ENCODE measurements around the gene CEMIP2.

CEMIP2 gene

DNA sequence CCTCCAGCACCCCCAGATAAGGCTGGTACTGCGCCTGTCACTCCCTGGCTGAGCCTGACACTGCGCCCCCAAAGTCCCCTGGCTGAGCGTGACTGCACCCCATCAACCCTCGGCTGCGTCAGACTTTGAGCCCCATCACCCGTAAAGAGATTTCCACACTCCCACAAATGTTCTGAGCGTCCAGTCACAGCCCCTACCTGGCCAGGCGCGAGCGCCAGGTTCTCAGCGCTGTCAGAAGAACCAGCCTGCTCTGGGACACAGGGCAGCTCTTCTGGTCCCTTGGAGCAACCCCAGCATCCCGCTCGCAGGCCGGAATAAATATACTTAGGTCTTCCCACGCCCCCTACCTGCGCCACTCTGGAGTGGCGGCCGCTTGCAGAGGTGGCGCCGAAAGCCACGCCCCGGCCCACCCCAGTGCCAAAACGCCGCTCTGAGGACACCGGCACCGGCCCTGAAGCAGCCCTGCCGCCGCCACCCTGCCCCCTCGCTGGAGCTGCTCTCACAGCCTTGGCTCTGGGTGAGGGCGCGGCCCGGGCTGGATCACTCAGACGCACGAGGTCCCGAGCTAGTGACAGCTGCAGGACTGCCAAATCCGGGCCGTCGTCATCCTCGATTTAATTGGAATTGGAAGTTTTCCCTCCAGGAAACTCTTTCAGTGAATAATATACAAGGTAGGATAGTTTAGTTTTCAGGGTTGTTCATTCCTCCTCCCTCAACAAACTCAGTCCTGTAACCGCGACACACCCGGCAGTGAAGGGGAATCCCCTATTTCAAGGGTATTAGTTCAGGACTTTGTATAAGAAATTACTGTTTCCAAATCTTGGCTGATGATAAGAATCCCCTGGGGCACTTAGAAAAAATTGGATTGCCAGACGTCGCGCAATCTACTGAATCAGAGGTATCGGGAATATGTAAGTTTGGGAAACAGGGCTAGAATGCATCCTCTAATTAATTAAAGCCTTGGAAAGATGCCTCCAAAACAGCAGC lies 1.2 kb upstream of the CEMIP2 start:
- DNase-seq (ENCODE audit: low spot score), result peak; percentile 59

GRCh38 chr9:71767776-71768321 lies 464 bp downstream of the CEMIP2 start:
- no peak for DNase-seq (ENCODE audit: low spot score)

- no peak for DNase-seq (ENCODE audit: low spot score)
Measured at GRCh38 chr9:71767163-71767775, 1.0 kb downstream of the CEMIP2 start.

GRCh38 chr9:71766663-71767062 lies 1.6 kb downstream of the CEMIP2 start:
- no peak for DNase-seq (ENCODE audit: low spot score)

GRCh38 chr9:71765693-71766092 lies 2.6 kb downstream of the CEMIP2 start:
- no peak for DNase-seq (ENCODE audit: low spot score)

GRCh38 chr9:71764891-71765290 lies 3.4 kb downstream of the CEMIP2 start:
- no peak for DNase-seq (ENCODE audit: low spot score)

DNA sequence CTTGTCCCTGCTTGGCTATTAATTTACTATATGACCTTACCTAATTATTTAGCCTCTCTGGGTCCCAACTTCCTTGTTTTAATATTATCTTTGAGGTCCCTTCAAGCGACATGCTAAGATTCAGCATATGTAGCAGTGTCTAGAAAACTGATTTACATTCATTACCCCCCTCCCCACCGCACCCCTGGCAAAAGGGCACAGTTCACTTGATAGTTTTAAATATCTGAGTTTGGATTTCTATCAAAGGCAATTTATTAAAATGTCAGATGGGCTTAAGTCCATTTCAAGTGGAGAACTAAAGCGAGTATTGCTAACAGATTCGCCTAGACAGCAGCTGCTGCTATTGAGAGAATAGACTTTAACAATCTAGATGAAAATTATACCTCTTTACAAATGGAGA lies 3.9 kb downstream of the CEMIP2 start:
- DNase-seq (ENCODE audit: low spot score), result no peak

- DNase-seq (ENCODE audit: low spot score), result no peak
Measured at GRCh38 chr9:71763832-71764231, 4.5 kb downstream of the CEMIP2 start.

- DNase-seq (ENCODE audit: low spot score), result no peak
Measured at GRCh38 chr9:71762900-71763653, 5.2 kb downstream of the CEMIP2 start.

DNA sequence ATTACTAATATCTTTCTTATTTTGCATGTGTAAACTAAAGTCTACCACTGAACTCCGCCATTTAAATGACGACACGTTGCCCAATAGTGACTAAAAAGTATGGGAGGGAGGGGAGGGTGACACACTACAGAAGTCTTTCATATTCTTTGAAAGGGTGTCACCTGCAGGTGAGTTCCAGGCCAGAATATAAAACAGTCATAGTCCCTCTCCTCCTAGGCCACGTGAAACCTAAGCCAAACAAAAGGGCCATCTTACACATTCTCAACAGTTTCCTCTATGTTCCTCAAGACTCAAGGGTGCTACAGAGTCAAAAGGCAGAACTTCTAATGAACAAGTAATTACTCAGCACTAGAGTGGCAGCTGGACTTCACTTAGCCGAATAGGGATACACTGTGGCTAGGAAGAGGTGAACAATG lies 6.4 kb downstream of the CEMIP2 start:
- no peak for DNase-seq (ENCODE audit: low spot score)

GRCh38 chr9:71760901-71761300 lies 7.4 kb downstream of the CEMIP2 start:
- DNase-seq (ENCODE audit: low spot score), result no peak

DNA sequence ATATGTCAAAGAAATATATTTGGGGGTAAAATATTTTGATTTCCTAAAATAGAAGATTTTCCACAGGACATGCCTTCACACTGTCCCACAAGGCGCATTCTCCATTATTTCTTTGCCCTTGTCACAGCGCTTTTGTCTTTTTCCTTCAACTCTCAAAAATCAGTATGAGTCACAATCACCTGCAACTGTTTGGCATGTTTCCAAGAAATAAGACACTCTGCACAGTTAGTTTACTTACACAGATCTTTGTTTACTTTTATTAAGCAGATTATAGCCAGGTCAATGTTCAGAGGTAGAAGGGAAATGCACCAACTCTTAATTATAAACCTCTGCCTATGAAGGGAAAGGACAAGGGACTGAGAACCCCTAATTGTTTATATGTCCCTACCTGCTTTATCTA lies 9.5 kb downstream of the CEMIP2 start:
- no peak for DNase-seq (ENCODE audit: low spot score)

DNA sequence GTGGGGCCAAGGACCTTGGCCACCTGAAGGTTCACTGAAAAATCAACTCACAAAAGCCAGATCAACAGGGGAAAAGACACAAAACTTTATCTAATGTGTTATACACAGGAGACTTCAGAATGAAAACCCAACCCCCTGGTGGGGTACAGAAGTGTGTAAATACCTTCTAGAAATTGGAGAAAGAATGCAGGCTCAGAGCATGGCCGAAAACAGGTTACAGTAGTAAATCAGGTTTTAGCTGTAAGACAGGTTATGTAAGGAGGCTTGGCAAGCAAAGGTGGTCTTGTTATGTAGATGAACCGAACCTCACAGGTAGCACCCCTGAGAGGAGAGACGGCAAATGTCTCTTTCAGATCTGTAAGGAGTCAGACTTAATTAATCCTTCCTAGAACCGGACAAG lies 10.0 kb downstream of the CEMIP2 start:
- no peak for DNase-seq (ENCODE audit: low spot score)

GRCh38 chr9:71756753-71757152 lies 11.6 kb downstream of the CEMIP2 start:
- DNase-seq (ENCODE audit: low spot score), result no peak

DNA sequence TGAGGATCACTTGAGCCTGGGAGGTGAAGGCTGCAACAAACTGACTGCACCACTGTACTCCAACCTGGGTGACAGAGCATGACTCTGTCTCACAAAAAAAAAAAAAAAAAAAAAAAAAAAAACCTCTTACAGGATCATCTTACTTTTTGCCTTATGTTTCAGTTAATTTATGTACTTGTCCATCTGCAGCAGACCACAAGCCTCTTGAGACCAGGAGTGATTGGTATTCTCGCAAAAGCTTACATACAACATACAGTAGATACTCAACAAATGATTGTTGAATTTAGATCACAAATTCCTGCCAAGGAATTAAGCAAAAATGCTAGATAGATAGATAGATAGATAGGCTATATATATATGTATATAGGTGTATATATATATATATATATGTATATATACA lies 12.4 kb downstream of the CEMIP2 start:
- DNase-seq (ENCODE audit: low spot score), result no peak

DNA sequence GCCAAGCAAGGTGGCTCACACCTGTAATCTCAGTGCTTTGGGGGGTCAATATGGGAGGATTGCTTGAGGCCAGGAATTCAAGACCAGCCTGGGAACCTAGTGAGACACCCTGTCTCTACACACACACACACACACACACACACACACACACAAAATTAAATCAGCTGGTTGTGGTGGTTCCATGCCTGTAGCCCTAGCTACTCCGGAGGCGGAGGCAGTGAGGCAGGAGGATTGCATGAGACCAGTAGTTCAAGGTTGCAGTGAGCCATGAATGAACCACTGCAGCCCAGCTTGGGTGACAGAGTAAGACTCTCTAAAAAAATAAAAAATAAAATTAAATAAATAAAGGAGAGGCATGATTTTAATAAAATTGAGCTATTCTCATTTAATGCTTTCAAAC lies 13.1 kb downstream of the CEMIP2 start:
- DNase-seq (ENCODE audit: low spot score), result no peak

DNA sequence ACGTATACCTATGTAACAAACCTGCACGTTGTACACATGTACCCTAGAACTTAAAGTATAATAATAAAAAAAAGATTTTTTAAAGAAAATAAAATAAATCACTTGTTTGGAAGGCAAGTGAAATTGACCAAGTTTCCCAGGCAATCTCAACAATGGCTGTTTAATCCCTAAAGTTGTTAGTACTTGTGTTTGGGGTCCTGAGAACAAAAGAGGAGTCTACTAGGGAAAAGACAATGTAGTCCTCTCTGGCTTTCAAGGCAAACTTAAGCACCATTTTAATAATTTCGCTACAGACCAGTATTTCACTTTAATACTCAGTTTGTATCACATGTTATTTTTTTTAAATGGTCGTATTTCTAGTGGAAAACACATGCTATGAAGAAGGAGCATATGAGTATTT lies 14.2 kb downstream of the CEMIP2 start:
- DNase-seq (ENCODE audit: low spot score), result no peak

DNA sequence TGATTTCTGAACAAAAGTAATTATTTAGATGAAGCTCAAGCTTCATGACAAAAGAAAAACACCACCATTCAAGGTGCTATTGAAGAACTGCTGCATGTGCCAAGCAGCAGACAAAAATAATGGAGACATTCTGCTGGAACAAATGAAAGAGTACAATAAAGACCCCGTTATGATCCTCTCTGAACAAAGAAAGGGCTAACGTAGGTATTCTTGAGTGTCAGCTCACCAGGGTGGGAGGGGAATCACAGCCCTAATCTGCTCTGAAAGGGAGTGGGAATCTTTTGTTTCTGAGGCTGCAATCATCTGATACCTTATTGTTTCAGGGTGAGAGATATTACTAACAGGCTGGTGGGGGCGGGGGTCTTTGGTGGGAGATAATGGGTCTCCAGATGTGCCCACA lies 15.4 kb downstream of the CEMIP2 start:
- no peak for DNase-seq (ENCODE audit: low spot score)

DNA sequence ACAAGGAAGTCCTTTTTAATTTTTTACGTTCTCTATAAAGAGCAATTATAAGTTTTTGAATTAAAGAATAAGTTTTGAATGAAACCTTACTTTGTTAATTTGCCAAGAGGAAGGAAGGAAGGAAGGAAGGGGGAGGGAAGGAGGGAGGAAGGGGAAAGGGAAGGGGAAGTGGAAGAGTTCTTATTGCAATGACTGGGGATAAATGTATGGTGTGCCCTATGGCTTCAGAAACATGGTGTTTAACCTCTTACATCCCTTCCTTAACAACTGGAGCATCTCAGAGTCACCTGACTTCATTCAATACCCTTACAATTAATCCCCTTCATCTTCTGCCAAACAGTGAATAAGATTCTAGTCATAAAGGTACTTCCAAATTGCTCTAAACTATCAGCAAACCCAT lies 16.0 kb downstream of the CEMIP2 start:
- DNase-seq (ENCODE audit: low spot score), result no peak

GRCh38 chr9:71748280-71748743 lies 20.0 kb downstream of the CEMIP2 start:
- DNase-seq (ENCODE audit: low spot score), result no peak

- no peak for DNase-seq (ENCODE audit: low spot score)
Measured at GRCh38 chr9:71747576-71747975, 20.7 kb downstream of the CEMIP2 start.

DNA sequence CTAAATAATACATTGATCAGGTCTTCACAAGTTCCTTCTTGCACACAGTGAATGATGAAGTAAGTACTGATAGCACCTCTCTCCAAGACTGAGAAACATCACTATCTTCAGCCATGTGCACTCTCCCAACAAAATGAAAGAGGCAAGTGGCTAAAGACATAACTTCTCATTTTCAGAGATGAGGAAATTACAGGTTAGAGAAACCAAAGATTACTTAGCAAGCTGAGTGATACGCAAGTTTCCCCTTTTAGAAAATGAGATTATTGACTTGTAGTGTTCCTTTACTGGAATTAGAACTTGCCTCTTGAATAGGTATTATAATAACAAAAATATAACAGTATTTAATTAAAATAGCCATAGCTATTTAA lies 21.6 kb downstream of the CEMIP2 start:
- DNase-seq (ENCODE audit: low spot score), result no peak
